GM21576 (cell line): ENCODE data around the gene GBX1.

ENCODE experiments used
- ATAC-seq: cut with Tn5 transposase; IDR thresholded peaks from one replicate; pipeline ENCODE4 v1.9.1; 2021; ENCODE audit warnings: mild to moderate bottlenecking, moderate library complexity; ENCODE audit not compliant: unreplicated experiment

The GBX1 gene

GRCh38 chr7:151116603-151117440 lies 50.7 kb downstream of the GBX1 start:
- ATAC-seq = no peak

GRCh38 chr7:151115836-151116418 lies 51.6 kb downstream of the GBX1 start:
- no peak for ATAC-seq

- no peak for ATAC-seq
Observed at GRCh38 chr7:151115121-151115835, 52.2 kb downstream of the GBX1 start.

GRCh38 chr7:151114151-151115090 lies 53.1 kb downstream of the GBX1 start:
- ATAC-seq = no peak

GRCh38 chr7:151113344-151114150 lies 53.9 kb downstream of the GBX1 start:
- ATAC-seq = no peak

GRCh38 chr7:151110941-151111645 lies 56.4 kb downstream of the GBX1 start:
- ATAC-seq = peak; percentile 83

GRCh38 chr7:151110236-151110940 lies 57.1 kb downstream of the GBX1 start:
- no peak for ATAC-seq

GRCh38 chr7:151109094-151110048 lies 58.1 kb downstream of the GBX1 start:
- ATAC-seq = no peak

GRCh38 chr7:151107882-151108281 lies 59.6 kb downstream of the GBX1 start:
- no peak for ATAC-seq

GRCh38 chr7:151104411-151105235 lies 62.9 kb downstream of the GBX1 start:
- ATAC-seq = no peak

GRCh38 chr7:151103973-151104372 lies 63.5 kb downstream of the GBX1 start:
- ATAC-seq = no peak

GRCh38 chr7:151102991-151103390 lies 64.5 kb downstream of the GBX1 start:
- ATAC-seq = no peak

- ATAC-seq = no peak
Observed at GRCh38 chr7:151101621-151102396, 65.7 kb downstream of the GBX1 start.

- no peak for ATAC-seq
Observed at GRCh38 chr7:151100921-151101320, 66.6 kb downstream of the GBX1 start.

- no peak for ATAC-seq
Observed at GRCh38 chr7:151099486-151100211, 67.8 kb downstream of the GBX1 start.
